ENCODE data around the gene RAD50.
A peak's percentile ranks its signal among the peaks of the same experiment; 100 is the strongest.

RAD50 gene

DNA sequence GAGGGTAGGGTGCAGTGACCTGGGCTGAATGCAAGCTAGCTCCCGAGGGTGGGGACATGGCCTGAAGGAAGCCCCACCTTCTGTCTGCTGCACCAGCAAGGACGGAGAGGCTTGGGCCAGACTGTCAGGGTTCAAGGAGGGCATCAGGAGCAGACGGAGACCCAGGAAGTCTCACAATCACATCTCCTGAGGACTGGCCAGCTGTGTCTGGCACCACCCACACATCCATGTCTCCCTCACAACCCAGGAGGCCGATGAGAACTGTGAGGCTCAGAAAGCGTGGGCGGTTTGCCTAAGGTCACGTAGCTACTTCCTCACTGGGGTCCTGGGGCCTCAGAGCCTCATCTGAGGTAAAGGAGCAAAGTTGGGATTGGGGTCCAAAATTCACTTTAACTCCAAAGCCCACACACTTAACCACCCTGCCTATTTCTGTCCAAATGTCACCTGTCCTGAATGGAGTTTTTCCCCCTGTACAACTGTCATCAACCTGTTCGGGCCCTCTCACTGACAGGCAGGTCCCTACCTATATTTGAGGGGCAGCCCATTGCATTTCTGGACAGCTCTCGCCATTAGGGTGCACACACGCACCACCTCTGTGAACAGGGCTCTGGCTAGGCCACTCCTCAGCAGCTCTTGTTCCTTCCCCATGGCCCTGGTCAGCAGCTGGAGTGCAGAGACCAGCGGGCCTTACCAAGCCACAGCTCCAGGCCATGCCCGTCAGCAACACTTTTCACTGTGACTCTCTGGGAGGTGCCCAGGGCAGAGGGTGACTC lies 104.6 kb downstream of the RAD50 start:
- DNase-seq (ENCODE audit: low read depth), result no peak

DNA sequence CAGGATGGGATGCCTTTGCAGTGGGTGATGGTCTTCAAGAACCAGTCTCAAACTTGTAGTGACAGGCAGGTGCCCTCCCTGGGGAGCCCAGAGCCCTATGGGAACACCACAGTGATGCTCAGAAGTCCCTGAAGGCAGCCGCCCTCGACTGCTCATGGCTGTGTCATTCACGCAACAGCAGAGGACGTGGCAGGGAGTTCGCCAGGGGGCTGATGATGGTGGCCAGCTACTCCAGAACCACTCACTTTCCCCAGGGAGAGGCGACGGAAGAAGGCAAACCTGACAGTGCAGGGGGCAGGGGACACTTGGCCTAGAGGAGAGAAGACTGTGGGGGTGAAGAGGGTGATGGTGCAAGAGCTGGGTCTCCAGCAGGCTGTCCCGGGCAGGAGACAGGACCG lies 105.2 kb downstream of the RAD50 start:
- no peak for DNase-seq (ENCODE audit: low read depth)

DNA sequence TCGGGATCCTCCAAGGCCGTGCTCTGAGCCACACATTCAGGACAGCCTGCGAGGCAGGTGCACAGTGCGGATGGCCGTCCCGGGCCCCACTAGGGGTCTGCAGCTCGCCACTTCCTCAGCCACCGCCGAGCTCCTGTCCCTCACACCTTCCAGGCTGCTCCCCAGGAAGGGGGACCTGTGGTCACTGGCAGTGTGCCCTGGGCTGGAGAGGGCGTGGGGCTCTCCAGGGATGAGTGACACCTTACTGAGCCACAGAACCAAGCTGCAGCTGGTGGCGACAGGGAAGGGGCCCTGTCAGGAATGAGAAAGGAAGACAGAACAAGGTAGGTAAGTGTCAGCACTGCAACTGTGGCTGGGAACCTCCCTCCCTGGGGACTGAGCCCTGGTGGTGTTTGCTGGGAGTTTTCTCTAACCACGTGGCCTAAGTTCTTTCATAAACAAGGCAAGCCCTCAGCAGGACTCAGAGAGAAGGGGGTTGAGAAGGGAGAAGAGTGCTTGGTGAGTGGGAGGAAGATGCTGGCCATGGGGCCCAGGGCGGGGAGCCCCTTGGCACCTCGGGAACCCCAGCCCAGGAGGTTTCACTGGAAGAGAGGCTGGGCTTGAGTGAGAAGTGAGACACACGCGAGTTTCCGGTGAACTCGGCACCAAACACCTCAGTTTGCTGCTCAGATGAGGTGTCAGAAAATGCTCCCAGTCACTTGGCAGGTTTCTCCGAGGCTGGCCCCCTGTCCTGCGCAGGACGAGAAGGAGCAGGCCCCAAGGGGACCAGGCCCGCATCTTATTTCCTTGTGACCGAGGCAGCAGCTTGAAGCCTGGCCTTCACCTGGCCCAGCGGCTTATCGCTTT lies 106.4 kb downstream of the RAD50 start:
- DNase-seq (ENCODE audit: low read depth), result no peak

DNA sequence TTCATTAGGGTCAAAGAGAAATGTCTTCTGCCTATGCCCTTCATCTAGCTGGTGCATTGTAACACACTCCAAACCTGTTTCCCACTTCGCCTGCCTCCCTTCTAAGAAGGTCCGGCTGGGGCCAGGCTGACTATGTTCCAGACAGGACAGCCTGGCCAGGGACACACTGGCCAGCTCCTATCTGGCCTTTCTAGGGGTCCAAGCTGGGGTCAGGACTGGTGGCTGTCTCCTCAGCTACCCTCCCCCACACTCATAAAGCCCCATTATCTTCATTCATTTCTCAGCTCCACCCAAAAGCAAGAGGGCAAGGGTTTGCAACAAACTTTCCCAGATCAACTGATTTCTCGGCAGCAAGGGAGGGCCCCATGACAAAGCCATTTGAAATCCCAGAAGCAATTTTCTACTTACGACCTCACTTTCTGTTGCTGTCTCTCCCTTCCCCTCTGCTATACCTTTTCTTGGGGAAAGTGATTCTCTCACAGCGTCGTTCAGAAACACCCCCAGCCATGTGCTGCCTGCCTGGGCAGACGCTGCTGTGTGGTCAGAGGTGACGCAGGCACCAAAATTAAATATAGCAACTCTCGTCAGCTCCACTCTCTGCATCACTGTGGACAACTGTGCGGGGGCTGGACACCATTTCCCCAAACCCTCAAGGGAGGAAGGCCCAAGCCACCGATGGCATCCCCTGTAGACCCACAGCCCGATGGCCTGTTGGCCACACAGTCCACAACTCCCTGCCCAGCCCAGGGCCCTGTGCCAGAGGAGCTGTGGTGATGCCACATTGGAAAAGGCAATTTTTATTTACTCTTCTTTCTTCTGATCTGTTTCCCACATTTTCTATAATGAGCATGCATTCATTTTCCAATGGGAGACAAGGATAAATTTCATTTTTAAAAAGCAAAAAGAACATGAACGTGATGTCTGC lies 107.3 kb downstream of the RAD50 start:
- DNase-seq (ENCODE audit: low read depth), result no peak

DNA sequence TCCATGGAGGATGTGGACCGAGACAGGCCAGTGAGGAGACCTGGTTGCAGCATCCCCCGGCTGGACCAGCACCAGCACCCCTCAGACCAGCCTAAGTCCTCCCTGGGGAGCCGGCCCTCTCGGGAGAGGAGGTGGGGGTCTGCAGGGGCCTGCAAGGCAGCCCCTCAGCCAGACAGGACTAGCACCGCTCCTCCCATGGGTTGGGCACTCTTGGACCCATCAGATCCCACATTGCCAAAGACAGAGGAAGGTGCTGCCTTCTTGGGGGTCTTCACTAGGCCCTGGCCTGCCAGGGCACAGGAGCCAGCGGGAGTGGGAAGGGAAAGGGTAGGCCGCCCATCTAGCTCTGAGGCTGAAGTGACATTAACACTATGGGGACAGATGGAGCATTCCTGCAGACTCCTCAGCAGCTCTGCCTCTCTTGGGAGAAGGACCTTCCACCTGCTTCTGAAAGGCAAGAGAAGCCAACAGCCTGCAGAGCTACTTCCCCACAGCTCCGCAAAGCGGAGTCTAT lies 108.0 kb downstream of the RAD50 start:
- no peak for DNase-seq (ENCODE audit: low read depth)

DNA sequence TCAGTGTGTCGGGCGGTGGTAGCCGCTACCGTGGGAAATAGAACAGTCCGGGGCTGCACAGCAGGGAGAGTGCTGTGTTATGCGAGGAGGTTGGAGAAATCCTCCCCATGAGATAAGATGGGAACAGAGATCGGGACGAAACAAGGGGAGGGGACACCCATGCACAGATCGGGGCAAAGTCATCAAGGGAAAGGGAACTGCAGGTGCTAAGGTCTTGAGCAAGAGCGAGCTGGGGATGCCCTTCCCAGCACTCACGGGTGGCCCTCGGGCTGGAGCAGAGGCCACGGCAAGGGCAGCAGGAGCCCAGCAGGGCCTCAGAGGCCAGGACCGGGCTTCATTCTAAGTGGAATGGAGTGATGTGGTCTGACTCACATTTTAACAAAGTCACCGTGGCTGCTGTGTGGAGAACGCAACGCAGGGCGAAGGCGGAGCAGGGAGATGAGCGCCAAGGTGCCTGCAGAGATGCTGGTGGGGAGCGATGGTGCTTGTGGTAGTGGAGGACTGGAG lies 108.8 kb downstream of the RAD50 start:
- DNase-seq (ENCODE audit: low read depth), result no peak

DNA sequence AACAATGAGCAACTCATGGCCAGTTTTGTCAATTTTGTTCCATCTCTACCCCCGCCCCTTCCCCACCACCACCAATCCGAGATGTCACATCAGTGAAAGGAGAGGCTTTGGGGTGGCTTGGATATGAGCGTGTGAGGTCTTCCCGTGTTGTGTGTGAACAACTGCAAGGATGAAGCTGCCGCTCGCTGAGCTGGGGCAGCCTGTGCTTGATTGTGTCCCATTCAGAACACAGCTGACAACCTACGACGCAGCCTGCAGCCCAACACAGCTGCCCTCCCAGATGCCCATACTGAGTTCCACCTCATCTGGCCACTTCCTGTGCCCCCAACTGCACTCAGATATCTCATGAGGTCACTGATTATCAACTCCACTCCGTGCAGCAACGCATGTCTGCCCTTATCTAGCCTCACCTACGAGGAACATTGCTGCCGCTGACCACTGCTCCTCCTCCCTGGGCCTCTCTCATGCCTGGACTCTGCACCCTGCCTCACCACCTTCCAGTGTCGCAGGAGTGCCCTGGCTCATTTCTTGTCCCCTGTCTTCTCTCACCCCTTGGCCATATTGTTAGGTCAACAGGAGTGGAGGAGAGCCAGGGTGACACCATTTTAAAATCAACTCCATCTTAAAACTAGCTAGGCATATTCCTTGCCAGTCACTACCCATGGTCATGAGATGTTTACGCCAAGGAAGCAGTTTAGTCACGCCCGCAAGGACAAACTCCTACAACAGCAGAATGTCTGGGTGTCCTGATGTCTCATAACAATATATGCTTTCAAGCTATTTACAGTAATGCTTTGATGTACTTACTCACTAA lies 109.7 kb downstream of the RAD50 start:
- DNase-seq (ENCODE audit: low read depth), result no peak

DNA sequence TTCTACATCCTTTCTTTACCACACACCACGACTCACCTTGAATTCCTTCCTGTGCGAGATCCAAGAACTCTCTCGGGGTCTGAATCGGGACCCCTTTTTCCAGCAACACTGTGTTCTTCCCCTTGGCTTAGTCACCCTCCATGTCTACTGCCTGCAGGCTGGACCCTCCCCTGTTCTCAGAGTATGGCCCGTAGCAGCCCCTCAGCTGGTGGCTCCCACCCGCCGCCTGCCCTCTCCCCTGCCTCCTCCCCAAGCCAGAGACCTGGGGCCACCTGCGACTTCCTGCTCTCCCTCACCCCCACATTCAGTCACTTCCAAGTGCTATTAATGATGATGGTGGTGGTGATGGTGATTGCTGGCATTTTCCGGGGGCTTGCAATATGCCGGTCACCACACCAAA lies 110.5 kb downstream of the RAD50 start:
- no peak for DNase-seq (ENCODE audit: low read depth)

DNA sequence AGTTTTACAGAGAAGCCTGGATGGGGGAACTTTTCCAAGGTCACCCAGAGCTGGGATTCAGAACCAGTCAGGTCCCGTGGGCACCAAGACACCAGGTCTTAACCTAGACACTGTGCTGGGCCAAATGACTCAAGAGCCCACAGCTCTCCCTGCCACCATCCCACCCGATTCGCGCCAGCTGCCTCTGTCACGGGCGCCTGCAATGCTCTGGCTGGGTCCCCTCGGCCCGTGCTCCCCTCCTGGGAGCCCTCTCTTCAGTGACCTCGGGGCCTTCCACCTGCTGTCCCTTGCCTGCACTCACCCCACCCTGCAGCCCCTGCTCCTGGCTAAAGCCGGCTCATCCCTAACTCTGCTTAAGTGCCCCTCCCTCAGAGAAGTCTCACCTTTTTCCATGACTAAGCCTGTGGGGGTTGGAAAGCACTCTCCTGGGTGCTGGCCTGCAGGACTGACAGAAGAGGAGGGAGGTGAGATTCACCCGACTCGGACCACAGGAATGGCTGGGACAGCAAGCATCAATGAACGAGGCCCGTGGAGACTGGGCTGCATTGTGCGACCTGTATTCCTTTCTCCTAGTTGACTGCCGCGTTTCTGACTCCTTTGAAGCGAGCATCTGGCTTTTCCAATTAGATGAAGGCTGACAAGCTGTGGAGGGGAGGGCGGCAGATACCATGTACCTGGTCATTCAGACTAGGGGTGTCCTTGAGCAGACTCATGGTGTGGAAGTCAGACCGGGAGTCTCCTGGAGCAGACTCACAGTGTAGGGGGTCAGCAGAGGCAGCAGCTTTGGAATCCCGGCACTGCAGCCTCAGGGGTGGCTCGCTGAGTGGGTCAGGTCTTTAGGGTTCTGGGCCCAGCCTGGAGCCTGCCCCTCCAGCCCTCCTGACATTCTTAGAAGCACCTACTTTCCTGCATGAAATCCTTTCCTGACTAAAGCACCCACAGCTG lies 111.3 kb downstream of the RAD50 start:
- no peak for DNase-seq (ENCODE audit: low read depth)

DNA sequence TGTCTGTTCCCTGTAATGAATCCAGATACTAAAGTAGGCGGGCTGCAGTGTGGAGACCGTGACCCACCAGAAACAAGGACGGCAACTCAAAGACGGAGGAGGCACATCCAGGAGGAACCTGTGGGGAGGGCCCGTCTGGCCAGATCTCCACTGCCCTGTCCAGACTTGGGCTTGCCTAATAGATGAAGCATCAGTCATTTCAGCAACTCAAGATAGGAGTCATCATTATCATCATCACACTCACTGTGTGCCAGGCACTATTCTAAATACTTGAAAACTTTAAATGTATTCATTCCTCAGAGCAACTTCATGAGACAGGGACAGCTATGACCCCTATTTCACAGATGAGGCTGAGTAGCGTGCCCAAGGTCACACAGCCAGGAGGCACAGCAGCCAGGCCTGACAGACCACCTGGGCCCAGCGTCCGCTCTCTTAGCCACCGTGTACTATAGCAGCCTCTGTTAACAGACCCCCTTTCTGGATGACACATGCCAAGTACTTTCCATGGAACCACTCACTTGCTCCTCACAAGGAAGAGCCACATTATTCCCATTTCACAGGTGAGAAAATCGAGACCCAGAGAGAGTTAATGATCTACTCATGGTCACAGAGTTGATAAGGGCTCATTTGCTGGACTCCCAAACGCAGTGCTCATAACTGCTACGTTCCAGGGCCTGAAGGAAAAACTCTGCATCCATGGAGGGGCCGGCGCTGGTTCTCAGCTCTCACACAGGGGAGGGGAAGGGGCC lies 112.1 kb downstream of the RAD50 start:
- DNase-seq (ENCODE audit: low read depth), result no peak

DNA sequence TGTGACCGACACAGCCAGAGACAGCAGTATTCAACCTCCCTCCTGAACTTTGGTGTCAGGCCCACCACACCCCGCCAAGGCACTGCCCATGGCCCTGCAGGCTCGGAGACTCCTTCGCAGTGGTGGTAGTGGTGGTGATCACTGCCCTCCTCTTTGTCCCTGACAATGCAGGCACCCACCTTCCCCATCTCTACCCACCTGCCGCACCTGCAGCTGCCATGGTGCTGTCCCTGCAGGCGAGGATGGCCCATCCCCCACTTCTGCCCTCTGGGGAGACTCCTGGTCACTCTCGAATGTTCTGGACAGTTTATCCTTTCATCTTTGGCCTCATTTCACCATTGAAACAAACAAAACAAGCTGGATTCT lies 112.7 kb downstream of the RAD50 start:
- DNase-seq (ENCODE audit: low read depth), result no peak

DNA sequence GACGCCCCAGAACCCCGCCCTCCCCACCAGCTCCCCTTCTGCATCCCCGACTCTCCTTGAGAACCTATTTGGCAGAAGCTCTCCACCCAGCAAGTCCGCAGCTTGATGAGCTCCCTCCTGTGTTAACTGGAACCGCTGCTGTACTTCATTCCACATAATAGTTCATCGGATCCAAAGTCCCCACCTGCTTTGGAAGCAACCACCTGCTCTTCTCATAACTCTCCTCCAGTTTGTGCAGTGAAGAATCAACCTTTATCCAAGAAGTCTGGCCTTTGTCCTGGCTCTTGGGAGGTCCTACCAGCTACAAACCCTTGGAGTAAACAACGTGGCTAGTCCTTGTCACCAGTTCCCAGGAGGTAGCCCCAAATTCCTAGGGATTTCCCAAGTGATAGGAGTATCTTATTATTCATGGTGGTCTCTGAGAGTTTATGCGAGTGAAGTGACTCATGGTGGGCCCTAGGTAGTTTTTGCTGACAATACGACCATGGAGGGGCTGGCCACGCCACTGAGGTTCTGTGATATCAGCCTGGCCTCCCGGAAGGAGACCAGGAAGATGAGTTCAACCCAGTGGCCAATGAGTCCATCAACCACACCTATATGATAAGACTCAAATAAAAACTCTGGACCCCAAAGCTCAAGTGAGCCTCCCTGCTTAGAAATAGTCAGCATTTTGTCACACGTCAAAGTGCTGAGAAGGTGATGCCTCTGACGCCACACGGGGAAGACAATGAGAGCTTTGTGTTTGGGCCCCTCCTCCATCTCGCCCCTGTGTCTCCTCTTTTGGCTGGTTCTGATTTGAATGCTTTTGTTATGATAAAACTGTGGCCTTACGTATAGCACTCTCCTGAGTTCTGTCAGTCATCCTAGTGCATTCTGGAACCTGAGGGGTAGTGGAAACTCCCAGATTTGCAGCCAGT lies 113.4 kb downstream of the RAD50 start:
- DNase-seq (ENCODE audit: low read depth), result no peak

DNA sequence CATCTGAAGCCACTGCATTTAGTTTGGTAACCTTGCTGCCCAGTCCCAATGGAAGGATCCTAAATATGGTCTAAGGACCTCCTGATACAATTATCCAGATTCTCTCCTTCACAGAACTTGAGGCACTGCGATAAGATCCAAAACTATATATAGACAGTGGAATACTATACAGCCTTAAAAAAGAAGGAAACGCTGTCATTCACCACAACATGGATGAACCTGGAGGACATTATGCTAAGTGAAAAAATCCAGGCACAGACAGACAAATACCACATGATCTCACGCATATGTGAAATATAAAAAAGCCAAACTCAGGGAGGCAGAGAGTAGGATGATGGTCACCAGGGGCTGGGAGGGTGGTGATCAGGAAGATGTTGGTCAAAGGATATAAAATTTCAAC lies 114.2 kb downstream of the RAD50 start:
- no peak for DNase-seq (ENCODE audit: low read depth)

DNA sequence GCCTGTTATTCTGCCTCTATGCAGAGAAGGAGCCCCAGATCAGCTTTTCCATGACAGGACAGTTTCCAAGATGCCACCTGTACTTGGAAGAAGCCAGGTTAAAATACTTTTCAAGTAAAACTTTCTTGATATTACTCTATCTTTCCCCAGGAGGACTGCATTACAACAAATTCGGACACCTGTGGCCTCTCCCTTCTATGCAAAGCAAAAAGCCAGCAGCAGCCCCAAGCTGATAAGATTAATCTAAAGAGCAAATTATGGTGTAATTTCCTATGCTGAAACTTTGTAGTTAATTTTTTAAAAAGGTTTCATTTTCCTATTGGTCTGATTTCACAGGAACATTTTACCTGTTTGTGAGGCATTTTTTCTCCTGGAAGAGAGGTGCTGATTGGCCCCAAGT lies 116.7 kb downstream of the RAD50 start:
- DNase-seq (ENCODE audit: low read depth), result no peak

DNA sequence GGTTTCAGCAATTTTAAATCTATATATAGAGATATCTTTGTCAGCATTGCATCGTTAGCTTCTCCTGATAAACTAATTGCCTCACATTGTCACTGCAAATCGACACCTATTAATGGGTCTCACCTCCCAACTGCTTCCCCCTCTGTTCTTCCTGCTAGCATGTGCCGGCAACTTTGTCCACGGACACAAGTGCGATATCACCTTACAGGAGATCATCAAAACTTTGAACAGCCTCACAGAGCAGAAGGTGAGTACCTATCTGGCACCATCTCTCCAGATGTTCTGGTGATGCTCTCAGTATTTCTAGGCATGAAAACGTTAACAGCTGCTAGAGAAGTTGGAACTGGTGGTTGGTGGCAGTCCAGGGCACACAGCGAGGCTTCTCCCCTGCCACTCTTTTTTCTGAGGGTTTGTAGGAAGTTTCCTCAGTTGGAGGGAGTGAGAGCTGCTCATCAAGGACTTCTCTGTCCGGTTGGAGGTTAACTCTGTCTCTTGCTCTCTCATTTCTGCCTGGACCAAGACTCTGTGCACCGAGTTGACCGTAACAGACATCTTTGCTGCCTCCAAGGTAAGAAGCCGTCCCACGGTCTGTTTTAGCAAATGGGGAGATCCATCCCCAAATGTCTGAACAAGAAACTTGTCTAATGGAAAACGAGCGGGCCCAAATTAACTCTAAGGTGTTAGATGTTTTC lies 117.3 kb downstream of the RAD50 start, which contains the start of gene IL4:
IL4 (plus strand) TSS at position 51 of the 692 bp plus-strand sequence; CDS start at position 113, 62 bp downstream.
- DNase-seq (ENCODE audit: low read depth), result no peak

DNA sequence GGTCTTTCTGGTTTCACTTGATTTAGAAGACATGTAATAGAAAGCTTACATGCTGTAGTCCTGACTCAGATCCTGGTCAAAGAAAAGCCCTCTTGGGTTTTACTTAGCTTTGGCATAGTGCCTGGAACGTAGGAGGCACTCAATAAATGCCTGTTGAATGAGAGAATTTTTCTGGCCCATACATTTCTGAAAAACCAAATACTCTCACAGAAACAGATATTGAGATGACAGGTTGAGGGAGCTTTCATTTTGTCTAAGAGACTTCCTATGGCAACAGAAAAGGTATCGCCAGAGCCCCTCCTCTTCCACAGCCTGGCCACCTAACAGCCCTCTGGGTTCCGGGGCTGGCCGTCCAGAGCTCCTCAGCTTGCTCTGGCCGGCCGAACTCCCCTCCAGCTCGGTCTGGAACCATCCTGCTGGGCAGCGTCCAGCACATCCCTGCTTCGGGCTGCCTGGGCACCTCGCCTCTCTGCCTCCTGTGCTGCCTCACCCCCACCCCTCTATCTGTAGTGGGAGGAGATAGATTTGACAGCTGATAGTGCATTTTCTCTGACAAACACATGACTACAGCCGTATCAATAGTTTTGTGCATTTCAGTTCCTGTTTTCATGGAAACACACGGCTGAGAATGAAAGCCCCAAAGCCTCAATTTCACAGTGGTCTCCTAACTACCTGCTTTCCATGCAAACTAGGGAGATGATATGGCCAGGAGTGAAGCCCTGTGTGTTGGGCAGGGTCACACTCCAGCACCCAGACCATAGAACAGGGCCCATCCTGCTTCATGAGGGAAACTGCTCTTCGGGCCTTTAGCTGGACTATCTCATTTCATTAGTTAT lies 118.1 kb downstream of the RAD50 start:
- DNase-seq (ENCODE audit: low read depth), result peak; percentile 64

Data from HS-27A (cell line).